ENCODE data around the gene ADCY5. TPM values are rescaled to one million over a fixed set of nuclear protein-coding genes. Genes with fewer than 3 reads are reported as not detected.

The ADCY5 gene
- polyA plus RNA-seq, 4 donors, result 0.67 to 6.9 (median 5.0) TPM

DNA sequence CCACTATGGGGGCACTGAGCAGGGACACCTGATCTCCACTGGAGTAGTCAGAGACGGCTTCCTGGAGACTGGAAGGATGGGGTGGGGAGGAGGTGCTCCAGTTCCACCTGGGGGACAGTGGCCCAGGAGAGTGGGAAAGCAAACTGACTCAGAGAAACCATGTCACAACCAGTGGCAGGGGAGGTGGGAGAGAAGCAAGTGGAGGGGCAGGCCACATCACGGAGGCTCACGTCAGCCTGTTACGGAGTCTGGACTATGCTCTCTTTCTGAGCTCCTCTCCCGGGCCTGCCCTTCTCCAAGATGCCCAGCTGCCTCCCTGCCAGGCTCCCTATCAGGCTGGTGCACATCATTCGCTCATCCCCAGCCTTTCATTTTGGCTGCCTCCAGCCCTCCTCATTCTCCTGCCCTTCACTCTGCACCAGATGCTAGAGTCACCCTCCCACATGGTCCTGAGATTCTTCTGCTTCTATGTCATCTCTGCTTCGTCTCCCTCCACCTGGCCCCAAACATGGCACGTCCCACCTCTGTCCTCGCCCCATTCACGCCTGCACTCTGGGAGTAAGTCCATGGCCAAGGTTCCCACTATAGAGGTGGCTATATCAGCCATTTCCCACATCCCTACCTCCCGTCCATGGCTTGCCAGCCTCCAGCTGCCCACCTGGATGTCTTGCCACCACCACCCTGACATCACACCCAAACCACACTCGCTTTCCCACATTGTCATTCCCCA is 100.3 kb downstream of the ADCY5 start:
- Histone ChIP-seq H3K27me3 (ENCODE audit: control insufficient read depth in 3 of 3, insufficient read depth in 3 of 3, low read length in 3 of 3) (no peaks in the 10 kb centered on the region), H3K9me3 (ENCODE audit: control insufficient read depth in 2 of 2, insufficient read depth in 1 of 2, low read depth in 1 of 2, low read length in 1 of 2) (no peaks in the 10 kb centered on the region), H3K36me3 (ENCODE audit: control insufficient read depth in 3 of 3, insufficient read depth in 2 of 3, low read depth in 1 of 3, low read length in 3 of 3) (peaks cover 0 to 19% (median 0%) of the 10 kb centered on the region in 3 donors), H3K4me3 (ENCODE audit: low read depth in 1 of 3, low read length in 3 of 3) (no peak overlapping the region), H3K4me1 (ENCODE audit: control insufficient read depth in 3 of 3, insufficient read depth in 2 of 3, low read depth in 1 of 3, low read length in 2 of 3) (no peaks in the 10 kb centered on the region), H3K27ac (ENCODE audit: low read depth in 1 of 3, low read length in 2 of 3) (no peak overlapping the region)
- FAIRE-seq, result no peak
- 62 to 86% (median 74%) methylated on average over 12 of the region's 12 CpGs for WGBS, 3 donors
- DNase-seq, result no peak

DNA sequence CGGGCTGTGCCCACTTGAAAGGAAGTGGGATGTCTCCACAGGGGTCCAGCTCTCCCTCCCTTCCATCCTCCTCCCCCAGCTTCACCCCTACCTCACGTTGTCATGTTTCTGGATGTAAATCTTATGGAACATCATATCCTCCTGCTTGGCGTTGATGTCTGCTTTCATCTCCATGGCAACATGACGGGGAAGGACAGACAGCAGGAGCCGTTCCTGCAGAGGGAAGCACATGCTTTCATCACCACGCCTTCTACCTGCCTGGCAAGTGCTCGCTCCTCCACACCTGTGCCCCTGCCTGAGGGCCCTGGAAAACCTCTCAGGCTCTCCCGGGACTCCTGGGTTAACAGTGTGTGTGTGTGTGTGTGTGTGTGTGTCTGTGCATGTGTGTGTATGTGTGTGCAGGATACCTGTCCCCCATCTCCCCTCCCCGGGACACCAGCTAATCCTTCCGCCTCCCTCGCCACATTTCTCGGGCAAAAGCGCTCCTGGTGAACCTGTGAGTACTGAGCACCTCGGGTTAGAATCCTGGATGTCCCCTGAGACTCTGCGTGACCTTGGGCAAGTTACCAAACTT is 101.1 kb downstream of the ADCY5 start:
- Histone ChIP-seq H3K4me3 (ENCODE audit: low read depth in 1 of 3, low read length in 3 of 3) (no peak overlapping the region), H3K9me3 (ENCODE audit: control insufficient read depth in 2 of 2, insufficient read depth in 1 of 2, low read depth in 1 of 2, low read length in 1 of 2) (no peaks in the 10 kb centered on the region), H3K36me3 (ENCODE audit: control insufficient read depth in 3 of 3, insufficient read depth in 2 of 3, low read depth in 1 of 3, low read length in 3 of 3) (peaks cover 0 to 24% (median 0%) of the 10 kb centered on the region in 3 donors), H3K4me1 (ENCODE audit: control insufficient read depth in 3 of 3, insufficient read depth in 2 of 3, low read depth in 1 of 3, low read length in 2 of 3) (no peaks in the 10 kb centered on the region), H3K27me3 (ENCODE audit: control insufficient read depth in 3 of 3, insufficient read depth in 3 of 3, low read length in 3 of 3) (peaks cover 0 to 1% (median 0%) of the 10 kb centered on the region in 3 donors), H3K27ac (ENCODE audit: low read depth in 1 of 3, low read length in 2 of 3) (no peak overlapping the region)
- FAIRE-seq (no peak), DNase-seq (peak in 1 of 2 donors; percentile 17)
- 44 to 68% (median 53%) methylated on average over 15 of the region's 15 CpGs for WGBS, 3 donors

DNA sequence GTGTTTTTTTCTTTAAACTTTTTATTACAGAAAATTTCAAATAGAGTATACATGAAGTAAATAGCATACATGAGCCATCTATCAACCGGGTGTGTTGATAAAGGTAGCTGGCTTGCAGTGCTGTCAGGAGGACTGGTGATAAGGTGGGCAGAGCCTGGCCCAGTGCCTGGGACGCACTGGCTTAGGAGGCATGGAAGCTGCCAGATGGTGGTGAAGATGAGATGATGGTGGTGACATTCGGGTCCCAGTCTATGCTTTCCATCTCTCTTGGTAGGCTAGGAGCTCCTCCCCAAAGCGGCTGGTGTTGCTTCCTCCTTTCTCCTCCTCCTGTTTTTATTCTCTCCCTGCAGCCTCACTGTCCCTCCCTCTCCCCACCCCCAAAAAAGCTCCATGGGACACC is 101.7 kb downstream of the ADCY5 start:
- DNase-seq, result peak in 1 of 2 donors; percentile 5
- peaks cover 0 to 28% (median 0%) of the 10 kb centered on the region in 3 donors for H3K36me3 ChIP-seq (ENCODE audit: control insufficient read depth in 3 of 3, insufficient read depth in 2 of 3, low read depth in 1 of 3, low read length in 3 of 3)
- H3K4me3 ChIP-seq (ENCODE audit: low read depth in 1 of 3, low read length in 3 of 3), result no peak overlapping the region
- no peaks in the 10 kb centered on the region for H3K9me3 ChIP-seq (ENCODE audit: control insufficient read depth in 2 of 2, insufficient read depth in 1 of 2, low read depth in 1 of 2, low read length in 1 of 2)
- H3K4me1 ChIP-seq (ENCODE audit: control insufficient read depth in 3 of 3, insufficient read depth in 2 of 3, low read depth in 1 of 3, low read length in 2 of 3), result no peaks in the 10 kb centered on the region
- 37 to 73% (median 48%) methylated on average over 4 of the region's 4 CpGs for WGBS, 3 donors
- peaks cover 0 to 2% (median 0%) of the 10 kb centered on the region in 3 donors for H3K27me3 ChIP-seq (ENCODE audit: control insufficient read depth in 3 of 3, insufficient read depth in 3 of 3, low read length in 3 of 3)
- no peak overlapping the region for H3K27ac ChIP-seq (ENCODE audit: low read depth in 1 of 3, low read length in 2 of 3)
- FAIRE-seq, result no peak

GRCh38 chr3:123346021-123346420 is 102.9 kb downstream of the ADCY5 start:
- Histone ChIP-seq H3K4me1 (ENCODE audit: control insufficient read depth in 3 of 3, insufficient read depth in 2 of 3, low read depth in 1 of 3, low read length in 2 of 3) (no peaks in the 10 kb centered on the region), H3K9me3 (ENCODE audit: control insufficient read depth in 2 of 2, insufficient read depth in 1 of 2, low read depth in 1 of 2, low read length in 1 of 2) (no peaks in the 10 kb centered on the region), H3K36me3 (ENCODE audit: control insufficient read depth in 3 of 3, insufficient read depth in 2 of 3, low read depth in 1 of 3, low read length in 3 of 3) (peaks cover 0 to 20% (median 0%) of the 10 kb centered on the region in 3 donors), H3K27me3 (ENCODE audit: control insufficient read depth in 3 of 3, insufficient read depth in 3 of 3, low read length in 3 of 3) (peaks cover 0 to 2% (median 0%) of the 10 kb centered on the region in 3 donors), H3K27ac (ENCODE audit: low read depth in 1 of 3, low read length in 2 of 3) (no peak overlapping the region), H3K4me3 (ENCODE audit: low read depth in 1 of 3, low read length in 3 of 3) (no peak overlapping the region)
- no peak for DNase-seq
- 80 to 89% (median 87%) methylated on average over 8 of the region's 8 CpGs for WGBS, 3 donors
- FAIRE-seq, result no peak

GRCh38 chr3:123344907-123345594 is 103.8 kb downstream of the ADCY5 start:
- 83 to 90% (median 90%) methylated on average over 13 of the region's 13 CpGs for WGBS, 3 donors
- H3K27me3 ChIP-seq (ENCODE audit: control insufficient read depth in 3 of 3, insufficient read depth in 3 of 3, low read length in 3 of 3), result peaks cover 0 to 2% (median 0%) of the 10 kb centered on the region in 3 donors
- no peak for DNase-seq
- H3K36me3 ChIP-seq (ENCODE audit: control insufficient read depth in 3 of 3, insufficient read depth in 2 of 3, low read depth in 1 of 3, low read length in 3 of 3), result peaks cover 0 to 22% (median 0%) of the 10 kb centered on the region in 3 donors
- no peak for FAIRE-seq
- H3K27ac ChIP-seq (ENCODE audit: low read depth in 1 of 3, low read length in 2 of 3), result peak overlapping the region in 1 of 3 donors; percentile 14
- no peaks in the 10 kb centered on the region for H3K9me3 ChIP-seq (ENCODE audit: control insufficient read depth in 2 of 2, insufficient read depth in 1 of 2, low read depth in 1 of 2, low read length in 1 of 2)
- H3K4me1 ChIP-seq (ENCODE audit: control insufficient read depth in 3 of 3, insufficient read depth in 2 of 3, low read depth in 1 of 3, low read length in 2 of 3), result no peaks in the 10 kb centered on the region
- no peak overlapping the region for H3K4me3 ChIP-seq (ENCODE audit: low read depth in 1 of 3, low read length in 3 of 3)

- FAIRE-seq, result no peak
- Histone ChIP-seq H3K27ac (ENCODE audit: low read depth in 1 of 3, low read length in 2 of 3) (peak overlapping the region in 1 of 3 donors; percentile 14), H3K4me3 (ENCODE audit: low read depth in 1 of 3, low read length in 3 of 3) (no peak overlapping the region), H3K27me3 (ENCODE audit: control insufficient read depth in 3 of 3, insufficient read depth in 3 of 3, low read length in 3 of 3) (peaks cover 0 to 2% (median 0%) of the 10 kb centered on the region in 3 donors), H3K4me1 (ENCODE audit: control insufficient read depth in 3 of 3, insufficient read depth in 2 of 3, low read depth in 1 of 3, low read length in 2 of 3) (no peaks in the 10 kb centered on the region), H3K36me3 (ENCODE audit: control insufficient read depth in 3 of 3, insufficient read depth in 2 of 3, low read depth in 1 of 3, low read length in 3 of 3) (peaks cover 0 to 22% (median 0%) of the 10 kb centered on the region in 3 donors), H3K9me3 (ENCODE audit: control insufficient read depth in 2 of 2, insufficient read depth in 1 of 2, low read depth in 1 of 2, low read length in 1 of 2) (no peaks in the 10 kb centered on the region)
- 78 to 87% (median 79%) methylated on average over 6 of the region's 6 CpGs for WGBS, 3 donors
- no peak for DNase-seq
Measured at GRCh38 chr3:123344175-123344906, 104.5 kb downstream of the ADCY5 start.

- WGBS, 3 donors, result 75 to 77% (median 76%) methylated on average over 12 to 15 of the region's 15 CpGs
- no peak for FAIRE-seq
Measured at GRCh38 chr3:123343296-123344174, 105.4 kb downstream of the ADCY5 start.

More at GRCh38 chr3:123343296-123344174, 105.4 kb downstream of the ADCY5 start:
- peaks cover 0 to 2% (median 0%) of the 10 kb centered on the region in 3 donors for H3K27me3 ChIP-seq (ENCODE audit: control insufficient read depth in 3 of 3, insufficient read depth in 3 of 3, low read length in 3 of 3)
- no peak for DNase-seq
- H3K4me3 ChIP-seq (ENCODE audit: low read depth in 1 of 3, low read length in 3 of 3), result no peak overlapping the region
- H3K9me3 ChIP-seq (ENCODE audit: control insufficient read depth in 2 of 2, insufficient read depth in 1 of 2, low read depth in 1 of 2, low read length in 1 of 2), result no peaks in the 10 kb centered on the region
- H3K27ac ChIP-seq (ENCODE audit: low read depth in 1 of 3, low read length in 2 of 3), result no peak overlapping the region
- H3K4me1 ChIP-seq (ENCODE audit: control insufficient read depth in 3 of 3, insufficient read depth in 2 of 3, low read depth in 1 of 3, low read length in 2 of 3), result no peaks in the 10 kb centered on the region
- H3K36me3 ChIP-seq (ENCODE audit: control insufficient read depth in 3 of 3, insufficient read depth in 2 of 3, low read depth in 1 of 3, low read length in 3 of 3), result peaks cover 0 to 22% (median 0%) of the 10 kb centered on the region in 3 donors

Data from small intestine (tissue), 7 donors.